Activated T-cell treated with anti-CD3 and anti-CD28 coated beads, Interleukin-2, amount 50 U/mL, for 1 hour (primary cell): ENCODE results near the gene ZSWIM6.
A peak's percentile ranks its signal among the peaks of the same experiment; 100 is the strongest.

Experiments used
- DNase-seq: peaks from one replicate; pipeline ENCODE4 v3.0.0-alpha.2; 2020

ZSWIM6 gene

DNA sequence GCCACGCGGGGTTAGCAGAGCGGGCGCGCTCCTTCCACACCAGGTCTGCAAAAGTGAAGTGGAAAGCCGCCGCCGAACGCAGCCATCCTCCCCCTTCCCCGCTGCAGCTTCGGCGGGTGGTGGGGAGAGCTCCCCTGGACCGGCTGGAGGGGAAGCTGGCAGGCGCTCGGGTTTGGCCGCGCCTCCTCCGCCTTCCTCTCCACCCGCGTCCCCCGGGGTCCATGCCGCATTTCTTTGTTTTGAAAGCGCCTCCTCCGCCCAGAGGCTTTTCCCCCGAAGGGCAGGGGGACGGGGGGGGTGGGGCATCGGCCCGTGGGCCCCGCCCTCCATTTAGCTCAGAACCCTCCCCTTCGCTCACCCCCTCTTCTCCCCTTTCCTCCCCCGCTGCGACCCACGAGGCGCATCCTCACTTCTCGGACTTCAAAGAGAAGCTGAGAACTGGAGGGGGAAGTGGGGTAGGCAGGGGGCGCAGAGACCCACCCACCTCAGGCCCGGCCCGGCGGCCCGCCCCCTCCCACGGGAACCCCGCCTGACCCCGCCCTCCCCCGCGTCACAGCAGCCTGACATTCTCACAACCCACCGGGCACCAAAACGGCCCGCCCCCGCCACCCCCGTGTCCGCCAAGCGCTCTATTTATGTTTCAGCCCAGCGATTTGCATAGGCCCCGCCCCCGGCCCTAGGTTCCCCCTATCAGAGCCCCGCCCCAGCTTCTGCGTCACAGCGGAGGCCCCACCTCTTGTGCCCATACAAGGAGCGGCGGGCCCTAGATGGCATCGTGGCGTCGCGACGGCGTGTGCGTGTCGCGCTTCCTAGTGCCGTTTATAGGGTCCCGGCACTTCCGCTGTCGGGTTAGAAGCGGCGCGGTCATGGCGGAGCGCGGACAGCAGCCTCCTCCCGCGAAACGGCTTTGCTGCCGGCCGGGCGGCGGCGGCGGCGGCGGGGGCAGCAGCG is at the start of gene ZSWIM6:
TSS of gene ZSWIM6 (plus strand) at position 852 of the 951 bp plus-strand sequence. CDS start at position 867, 15 bp downstream.
- peak; percentile 99 for DNase-seq

DNA sequence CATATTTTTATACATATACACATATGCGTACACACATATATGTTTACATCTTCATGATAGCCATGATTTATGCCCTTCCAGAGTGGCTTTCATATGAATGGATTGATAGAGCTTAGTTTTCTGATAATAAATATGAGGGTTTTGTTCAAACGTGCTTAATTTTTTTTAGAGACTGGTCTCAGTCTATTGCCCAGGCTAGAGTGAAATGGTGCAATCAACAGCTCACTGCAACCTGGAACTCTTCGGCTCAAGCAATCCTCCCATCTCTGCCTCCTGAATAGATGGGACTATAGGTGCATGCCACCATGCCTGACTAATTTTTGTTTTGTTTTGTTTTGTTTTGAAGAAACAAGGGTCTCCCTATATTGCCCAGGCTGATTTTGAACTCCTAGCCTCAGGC is 48.6 kb upstream of the ZSWIM6 start:
- DNase-seq, result no peak

- DNase-seq, result no peak
Measured at GRCh38 chr5:61285531-61285930, 46.5 kb upstream of the ZSWIM6 start.

GRCh38 chr5:61286446-61287132 is 45.5 kb upstream of the ZSWIM6 start:
- no peak for DNase-seq

DNA sequence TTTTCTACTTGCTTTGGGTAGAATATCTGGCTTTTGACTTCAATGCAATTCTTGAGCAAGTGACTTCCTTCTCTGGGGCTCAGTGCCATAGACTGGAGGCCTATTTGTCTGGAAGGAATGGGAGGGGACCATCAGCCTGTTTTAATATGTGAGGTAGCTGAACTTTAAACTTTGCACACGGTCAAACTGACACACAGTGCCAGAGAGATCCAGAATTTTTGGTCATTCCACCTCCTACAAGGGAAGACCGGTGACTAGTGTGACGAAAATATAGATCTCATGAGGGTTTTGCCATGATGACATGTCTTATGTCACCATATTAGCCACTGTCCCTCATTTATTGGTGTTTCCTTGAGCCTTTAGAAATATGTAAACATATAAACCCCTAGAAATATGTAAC is 44.6 kb upstream of the ZSWIM6 start:
- no peak for DNase-seq

DNA sequence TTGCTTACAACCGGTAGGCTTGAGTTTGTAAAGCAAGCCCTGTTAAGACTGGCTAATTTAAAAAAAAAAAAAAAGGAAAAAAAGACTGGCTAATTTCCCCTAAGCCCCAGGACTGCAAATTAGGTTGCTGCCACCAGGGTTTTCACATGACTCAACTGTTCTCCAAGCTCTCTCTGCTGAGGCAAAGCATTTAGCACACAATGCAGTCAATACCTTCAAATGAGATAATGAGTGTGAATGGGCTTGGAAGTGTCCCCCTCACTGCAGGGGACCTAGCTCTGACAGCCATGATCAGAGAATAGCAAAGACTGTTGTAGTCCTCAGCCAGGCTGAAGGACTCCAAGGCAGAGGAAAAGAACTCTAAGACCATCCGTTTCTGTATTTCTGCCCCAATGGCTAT is 42.8 kb upstream of the ZSWIM6 start:
- DNase-seq, result no peak

GRCh38 chr5:61289669-61290306 is 42.3 kb upstream of the ZSWIM6 start:
- DNase-seq, result no peak

GRCh38 chr5:61290791-61291210 is 41.3 kb upstream of the ZSWIM6 start:
- DNase-seq, result no peak

GRCh38 chr5:61292062-61292657 is 39.9 kb upstream of the ZSWIM6 start:
- DNase-seq, result no peak

- no peak for DNase-seq
Measured at GRCh38 chr5:61293071-61293470, 39.0 kb upstream of the ZSWIM6 start.

DNA sequence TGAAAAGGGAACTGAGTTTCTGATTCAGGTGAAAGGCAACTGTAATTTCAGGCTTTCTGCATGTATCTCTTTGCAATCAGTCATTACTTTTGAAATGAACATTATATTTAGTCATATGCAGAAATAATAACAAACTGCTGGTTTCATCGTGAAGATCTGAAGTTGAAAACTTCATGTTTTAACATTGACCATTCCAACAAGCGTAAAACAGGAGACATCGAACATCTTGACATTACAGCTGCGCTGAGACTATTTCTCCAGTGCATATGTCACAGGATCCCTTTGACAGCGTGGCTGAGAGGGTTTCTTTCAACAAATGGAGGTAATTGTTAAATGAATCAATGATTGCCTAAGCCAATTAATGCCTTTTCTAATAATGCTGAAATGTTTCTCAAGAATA is 38.2 kb upstream of the ZSWIM6 start:
- no peak for DNase-seq

- DNase-seq, result no peak
Measured at GRCh38 chr5:61295365-61295764, 36.7 kb upstream of the ZSWIM6 start.

DNA sequence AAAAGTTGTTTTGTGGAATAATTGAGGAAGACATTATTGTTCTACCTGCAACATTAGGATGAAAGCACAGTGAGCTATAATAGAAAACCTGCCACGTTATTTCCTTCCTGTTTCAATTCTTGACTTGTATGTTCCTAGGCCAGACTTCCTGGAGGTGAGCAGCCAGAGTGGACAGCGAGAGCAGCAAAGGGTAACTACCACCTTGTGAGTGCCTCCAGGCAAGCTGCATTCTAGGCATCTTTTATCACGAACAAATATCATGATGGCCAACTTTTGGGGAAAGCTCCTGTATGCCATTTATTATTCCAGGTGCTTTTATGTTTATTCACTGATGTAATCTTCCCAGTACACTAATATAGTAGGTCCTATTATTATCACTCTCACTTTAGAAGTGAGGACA is 34.0 kb upstream of the ZSWIM6 start:
- DNase-seq, result no peak

DNA sequence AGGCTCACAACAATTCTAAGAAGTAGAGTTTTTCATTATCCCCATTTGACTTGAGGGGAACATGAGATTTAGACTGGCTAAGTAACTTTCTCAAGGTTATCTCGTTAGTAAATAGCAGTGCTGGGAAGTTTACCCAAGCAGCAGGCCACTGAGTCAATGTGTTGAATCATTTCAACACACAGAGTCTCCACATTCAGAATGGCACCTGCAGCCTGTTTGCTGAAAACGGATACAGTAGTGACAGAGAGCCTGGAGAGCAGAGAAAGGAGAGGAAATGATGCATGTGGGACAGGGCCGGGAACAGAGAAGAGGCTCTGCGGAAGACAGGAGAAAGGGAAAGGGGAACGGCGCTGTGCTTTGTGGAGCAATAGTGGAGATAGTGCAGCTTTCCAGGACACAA is 33.5 kb upstream of the ZSWIM6 start:
- DNase-seq, result no peak

DNA sequence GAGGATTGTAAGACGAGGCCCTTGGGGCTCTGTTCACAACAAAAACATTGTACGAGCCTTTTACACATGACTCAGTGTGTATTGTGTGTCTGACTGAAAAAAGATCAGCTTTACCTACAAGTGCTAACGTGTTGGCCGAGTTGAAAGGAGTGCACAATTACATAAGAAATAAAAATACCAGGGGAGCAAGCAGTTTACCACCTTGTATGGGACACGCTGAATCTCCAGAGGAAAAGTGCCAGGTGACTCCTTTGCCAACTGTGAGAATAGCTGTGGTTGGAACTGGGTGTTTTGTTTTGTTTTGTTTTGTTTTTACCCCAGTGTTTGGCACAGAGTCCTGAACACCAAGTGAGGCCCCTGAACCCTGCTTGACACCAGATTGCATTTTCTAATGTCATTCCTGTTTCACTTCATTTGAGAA is 32.8 kb upstream of the ZSWIM6 start:
- DNase-seq, result no peak

DNA sequence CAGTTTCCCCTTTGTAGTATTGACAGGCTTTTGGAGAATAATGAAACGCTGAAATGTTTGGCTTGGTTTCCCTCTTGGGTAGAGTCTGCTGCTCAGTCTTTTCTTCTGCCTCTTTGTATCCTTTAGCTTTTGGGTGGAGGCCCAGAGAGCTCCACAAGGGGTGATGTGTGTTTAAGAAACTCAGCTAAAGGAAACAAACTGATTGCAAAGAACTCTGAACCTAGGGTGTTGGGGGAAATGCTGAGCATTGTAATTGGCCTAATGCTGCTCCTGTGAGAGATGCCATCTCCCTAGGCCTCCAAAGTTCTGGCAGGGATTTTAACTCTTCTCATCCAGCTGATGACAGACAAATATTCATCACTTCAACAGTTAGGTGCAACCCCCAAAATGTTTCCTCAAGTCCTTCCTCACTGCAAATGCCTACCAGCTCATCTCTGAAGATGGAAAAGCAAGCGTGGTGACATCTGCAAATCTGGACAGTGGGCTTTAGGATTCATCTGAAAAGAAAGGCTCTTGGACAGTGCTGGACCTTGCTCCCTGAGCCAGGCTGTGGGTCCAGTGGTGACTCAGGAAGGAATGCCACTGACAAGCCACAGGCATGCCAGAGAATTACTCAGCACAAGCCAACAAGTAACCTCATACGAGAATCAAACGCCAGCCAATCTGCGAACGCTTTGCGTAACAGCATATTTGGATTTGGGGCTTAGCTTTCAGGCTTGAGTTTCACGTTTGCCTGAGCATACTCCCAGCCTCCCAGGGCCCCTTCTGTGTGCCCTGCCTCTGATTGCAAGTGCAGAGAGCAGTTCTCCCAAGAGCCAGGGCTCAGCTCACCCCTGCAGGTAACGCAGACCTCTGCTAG is 30.5 kb upstream of the ZSWIM6 start:
- DNase-seq, result no peak

GRCh38 chr5:61302200-61302563 is 29.9 kb upstream of the ZSWIM6 start:
- DNase-seq, result no peak

- no peak for DNase-seq
Measured at GRCh38 chr5:61303346-61303745, 28.7 kb upstream of the ZSWIM6 start.

GRCh38 chr5:61304590-61305381 is 27.3 kb upstream of the ZSWIM6 start:
- no peak for DNase-seq

DNA sequence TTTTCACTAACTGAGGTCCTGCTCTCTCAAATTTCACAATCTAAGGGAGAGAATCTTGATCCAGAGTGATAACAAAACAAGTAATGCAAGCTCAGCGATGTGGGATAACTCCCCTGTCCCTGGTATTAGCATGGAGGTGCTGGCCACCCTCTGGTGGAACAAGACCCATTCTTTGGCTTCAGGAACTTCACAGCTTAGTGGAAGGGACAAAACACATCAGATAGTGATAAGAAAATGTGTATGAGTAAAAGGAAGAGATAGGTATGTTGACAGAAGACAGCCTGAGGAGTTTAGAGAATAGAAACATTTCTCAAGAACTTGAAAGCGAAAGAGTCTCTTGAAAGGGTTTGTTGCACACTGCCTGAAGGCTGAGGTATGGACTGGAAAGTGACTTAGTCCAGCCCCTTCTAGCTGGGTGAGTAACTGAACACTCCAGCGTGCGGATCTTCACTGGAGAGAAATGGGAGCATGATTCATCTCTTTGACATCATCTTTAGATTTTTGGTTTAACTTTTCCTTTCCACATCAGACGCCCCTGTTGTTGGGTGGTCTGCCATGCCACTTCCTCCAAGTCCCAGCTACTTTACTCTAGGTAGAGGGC is 25.4 kb upstream of the ZSWIM6 start:
- DNase-seq, result no peak

DNA sequence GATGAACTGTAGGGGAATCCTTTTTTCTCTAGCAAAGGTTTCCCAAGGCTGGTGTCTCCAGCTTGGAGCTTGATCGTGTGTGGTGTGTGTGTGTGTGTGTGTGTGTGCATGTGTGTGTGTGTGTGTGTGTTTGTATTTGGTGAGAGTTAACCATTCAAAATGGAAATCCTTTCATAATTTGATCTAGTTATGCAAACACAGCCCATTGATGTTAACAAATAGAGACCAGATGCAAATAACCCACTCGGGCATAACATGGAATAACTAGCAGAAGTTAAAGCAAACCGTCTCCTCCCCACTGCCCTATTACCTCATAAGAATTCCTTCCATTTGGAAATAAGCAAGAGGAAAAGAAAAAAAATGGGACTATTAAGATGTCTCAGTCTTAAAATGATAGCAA is 24.9 kb upstream of the ZSWIM6 start:
- no peak for DNase-seq
